HG03439 (cell line): ENCODE data around the gene KIRREL2.

Experiments used
- ATAC-seq: cut with Tn5 transposase; IDR thresholded peaks from one replicate; pipeline ENCODE4 v1.9.1; 2021; ENCODE audit warnings: mild to moderate bottlenecking, moderate library complexity; ENCODE audit not compliant: unreplicated experiment

KIRREL2 gene

GRCh38 chr19:35913589-35913988 is 56.9 kb downstream of the KIRREL2 start:
- ATAC-seq, result no peak

- no peak for ATAC-seq
These were observed 58.7 kb downstream of the KIRREL2 start for GRCh38 chr19:35915443-35915842.
